ENCODE results near the gene CLSTN1.
"Not testable (repeated sequence)": the region's sequence is repeated elsewhere in the genome, so short reads cannot be mapped to it uniquely, and the experiment has no call there.

CLSTN1 gene

GRCh38 chr1:9729523-9729922, 94.2 kb downstream of the CLSTN1 start:
- DNase-seq (ENCODE audit: low spot score): no peak

DNA sequence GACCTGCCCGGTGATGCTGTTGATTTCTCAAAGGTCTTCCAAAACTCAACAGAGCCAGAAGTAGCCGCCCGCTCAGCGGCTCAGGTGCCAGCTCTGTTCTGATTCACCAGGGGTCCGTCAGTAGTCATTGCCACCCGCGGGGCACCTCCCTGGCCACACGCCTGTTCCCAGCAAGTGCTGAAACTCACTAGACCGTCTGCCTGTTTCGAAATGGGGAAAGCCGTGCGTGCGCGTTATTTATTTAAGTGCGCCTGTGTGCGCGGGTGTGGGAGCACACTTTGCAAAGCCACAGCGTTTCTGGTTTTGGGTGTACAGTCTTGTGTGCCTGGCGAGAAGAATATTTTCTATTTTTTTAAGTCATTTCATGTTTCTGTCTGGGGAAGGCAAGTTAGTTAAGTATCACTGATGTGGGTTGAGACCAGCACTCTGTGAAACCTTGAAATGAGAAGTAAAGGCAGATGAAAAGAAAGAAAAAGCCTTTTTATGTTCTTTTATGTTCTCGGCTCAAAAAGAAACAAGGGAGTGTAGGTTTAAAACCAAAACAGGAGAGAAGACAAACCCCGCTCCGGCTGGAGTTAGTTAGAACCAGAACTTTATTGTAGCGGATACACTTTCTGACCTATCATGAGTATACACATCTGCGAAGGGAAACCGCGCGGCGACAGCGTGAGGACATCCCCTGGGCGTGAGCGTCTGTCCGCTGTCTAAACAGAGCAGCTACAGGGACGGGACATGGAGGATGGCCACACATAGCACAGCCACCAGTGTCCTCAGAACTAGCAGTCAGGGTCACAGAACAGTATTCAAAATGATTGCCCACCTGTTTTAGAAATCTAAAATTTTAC, 95.1 kb downstream of the CLSTN1 start:
- DNase-seq (ENCODE audit: low spot score): no peak

DNA sequence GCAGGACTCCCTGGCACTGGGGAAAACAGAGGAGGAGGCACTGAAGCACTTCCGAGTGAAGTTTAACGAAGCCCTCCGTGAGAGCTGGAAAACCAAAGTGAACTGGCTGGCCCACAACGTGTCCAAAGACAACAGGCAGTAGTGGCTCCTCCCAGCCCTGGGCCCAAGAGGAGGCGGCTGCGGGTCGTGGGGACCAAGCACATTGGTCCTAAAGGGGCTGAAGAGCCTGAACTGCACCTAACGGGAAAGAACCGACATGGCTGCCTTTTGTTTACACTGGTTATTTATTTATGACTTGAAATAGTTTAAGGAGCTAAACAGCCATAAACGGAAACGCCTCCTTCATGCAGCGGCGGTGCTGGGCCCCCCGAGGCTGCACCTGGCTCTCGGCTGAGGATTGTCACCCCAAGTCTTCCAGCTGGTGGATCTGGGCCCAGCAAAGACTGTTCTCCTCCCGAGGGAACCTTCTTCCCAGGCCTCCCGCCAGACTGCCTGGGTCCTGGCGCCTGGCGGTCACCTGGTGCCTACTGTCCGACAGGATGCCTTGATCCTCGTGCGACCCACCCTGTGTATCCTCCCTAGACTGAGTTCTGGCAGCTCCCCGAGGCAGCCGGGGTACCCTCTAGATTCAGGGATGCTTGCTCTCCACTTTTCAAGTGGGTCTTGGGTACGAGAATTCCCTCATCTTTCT, 96.7 kb downstream of the CLSTN1 start:
- no peak for DNase-seq (ENCODE audit: low spot score)

DNA sequence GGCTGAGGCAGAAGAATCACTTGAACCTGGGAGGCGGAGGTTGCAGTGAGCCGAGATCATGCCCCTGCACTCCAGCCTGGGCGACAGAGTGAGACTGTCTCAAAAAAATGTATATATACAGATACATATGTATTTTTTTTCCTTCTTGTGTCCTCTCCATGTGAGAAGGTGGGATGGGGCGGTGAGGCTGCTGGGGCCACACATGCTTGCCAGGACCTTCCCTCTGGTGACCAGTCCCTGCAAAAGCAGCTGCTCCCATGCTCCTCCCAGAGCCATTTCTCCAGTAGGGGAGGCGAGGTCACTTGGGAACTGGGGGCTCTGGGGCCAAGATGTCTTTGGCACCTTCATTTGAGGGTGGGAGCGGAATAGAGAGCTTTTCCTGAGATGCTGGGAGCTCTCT, 97.4 kb downstream of the CLSTN1 start:
- no peak for DNase-seq (ENCODE audit: low spot score)

DNA sequence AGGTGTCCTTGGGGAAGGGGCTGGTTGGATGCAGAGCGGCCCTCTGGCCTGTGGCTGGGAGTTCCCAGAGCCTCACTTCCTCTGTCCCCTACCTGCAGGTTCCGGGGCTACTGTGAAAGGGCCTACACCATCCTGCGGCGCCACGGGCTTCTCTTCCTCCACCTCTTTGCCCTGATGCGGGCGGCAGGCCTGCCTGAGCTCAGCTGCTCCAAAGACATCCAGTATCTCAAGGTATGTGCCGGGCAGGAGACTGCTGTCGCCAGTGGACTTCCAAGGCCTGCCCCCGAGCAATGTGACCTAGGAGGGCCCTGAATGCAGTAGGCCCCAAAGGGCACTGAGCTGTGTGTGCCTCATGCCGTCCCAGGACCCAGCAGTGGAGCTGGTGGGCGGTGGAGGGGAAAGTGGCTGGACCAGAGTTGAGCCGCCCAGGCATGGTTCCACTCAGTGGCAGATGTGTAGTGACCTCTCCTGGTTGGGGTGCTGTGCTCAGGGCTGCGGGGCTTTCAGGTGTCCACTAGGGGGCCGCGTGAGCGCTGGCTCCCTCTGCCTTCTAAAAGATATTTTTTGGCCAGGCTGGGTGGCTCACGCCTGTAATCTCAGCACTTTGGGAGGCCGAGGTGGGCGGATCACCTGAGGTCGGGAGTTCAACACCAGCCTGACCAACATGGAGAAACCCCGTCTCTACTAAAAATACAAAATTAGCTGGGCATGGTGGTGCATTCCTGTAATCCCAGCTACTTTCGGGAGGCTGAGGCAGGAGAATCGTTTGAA, 98.9 kb downstream of the CLSTN1 start:
- DNase-seq (ENCODE audit: low spot score): peak; percentile 64

DNA sequence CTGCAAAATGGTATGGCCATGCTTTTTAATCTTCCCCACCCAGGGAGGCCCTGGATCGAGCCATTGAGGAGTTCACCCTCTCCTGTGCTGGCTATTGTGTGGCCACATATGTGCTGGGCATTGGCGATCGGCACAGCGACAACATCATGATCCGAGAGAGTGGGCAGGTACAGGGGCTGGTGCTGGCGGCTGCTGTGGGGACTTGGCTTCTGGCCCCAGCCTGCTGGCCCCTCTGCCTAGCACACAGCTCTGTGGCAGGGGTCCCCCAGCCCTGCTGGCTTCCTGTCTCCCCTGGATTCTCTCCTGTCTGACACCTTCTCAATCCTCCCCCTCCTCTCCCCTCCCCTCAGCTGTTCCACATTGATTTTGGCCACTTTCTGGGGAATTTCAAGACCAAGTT, 99.8 kb downstream of the CLSTN1 start:
- no peak for DNase-seq (ENCODE audit: low spot score)

DNA sequence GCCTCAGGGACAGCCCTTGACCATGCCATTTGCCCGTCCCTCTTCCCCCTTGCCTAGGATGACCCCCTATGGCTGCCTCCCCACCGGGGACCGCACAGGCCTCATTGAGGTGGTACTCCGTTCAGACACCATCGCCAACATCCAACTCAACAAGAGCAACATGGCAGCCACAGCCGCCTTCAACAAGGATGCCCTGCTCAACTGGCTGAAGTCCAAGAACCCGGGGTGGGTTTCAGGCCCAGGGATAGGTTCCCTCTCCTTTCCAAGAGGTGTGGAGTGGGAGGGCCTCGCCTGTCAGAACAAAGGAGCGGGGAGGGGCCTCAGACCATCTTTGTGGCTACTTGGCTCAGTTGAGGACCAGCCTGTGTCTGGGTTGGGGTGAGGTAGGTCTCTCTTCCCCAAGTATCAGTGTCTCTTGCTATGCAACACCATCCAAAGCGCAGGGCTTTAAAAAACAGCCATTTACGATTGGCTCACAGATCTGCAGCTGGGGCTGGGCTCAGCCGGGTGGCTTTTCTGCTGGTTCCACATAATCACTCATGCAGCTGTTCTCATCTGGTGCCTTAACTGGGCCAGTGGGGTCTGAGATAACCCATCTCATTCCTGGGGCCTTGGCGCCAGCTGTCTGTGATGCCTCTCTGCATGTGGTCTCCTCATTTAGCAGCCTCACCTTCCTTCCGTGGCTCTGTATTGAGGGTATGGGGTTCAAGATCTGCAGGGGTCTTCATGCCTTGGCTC, 100.5 kb downstream of the CLSTN1 start:
- no peak for DNase-seq (ENCODE audit: low spot score)

GRCh38 chr1:9722378-9722749, 101.4 kb downstream of the CLSTN1 start:
- DNase-seq (ENCODE audit: low spot score): no peak

DNA sequence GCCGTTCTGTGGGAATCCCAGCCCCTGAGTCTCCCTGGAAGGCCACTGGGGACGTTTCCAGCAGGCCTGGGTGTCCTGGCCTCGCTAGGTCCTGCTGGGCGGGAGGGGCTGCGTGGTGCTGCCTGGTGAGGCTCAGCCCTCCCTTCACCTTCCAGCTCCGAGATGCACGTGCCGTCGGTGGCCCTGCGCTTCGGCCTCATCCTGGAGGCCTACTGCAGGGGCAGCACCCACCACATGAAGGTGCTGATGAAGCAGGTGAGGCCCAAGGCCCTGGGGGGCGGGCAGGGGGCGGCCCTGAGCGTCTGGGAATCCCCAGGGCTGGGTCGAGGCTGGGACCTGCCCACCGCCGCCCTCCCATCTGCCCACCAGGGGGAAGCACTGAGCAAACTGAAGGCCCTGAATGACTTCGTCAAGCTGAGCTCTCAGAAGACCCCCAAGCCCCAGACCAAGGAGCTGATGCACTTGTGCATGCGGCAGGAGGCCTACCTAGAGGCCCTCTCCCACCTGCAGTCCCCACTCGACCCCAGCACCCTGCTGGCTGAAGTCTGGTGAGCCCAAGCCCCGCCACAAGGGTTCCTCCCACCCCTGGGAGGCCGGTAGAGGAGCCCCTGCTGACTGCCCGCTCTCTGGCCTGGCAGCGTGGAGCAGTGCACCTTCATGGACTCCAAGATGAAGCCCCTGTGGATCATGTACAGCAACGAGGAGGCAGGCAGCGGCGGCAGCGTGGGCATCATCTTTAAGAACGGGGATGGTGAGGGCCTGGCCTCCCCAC, 102.0 kb downstream of the CLSTN1 start:
- no peak for DNase-seq (ENCODE audit: low spot score)

GRCh38 chr1:9720785-9721605, 102.8 kb downstream of the CLSTN1 start:
- DNase-seq (ENCODE audit: low spot score): no peak

GRCh38 chr1:9719978-9720722, 103.6 kb downstream of the CLSTN1 start:
- DNase-seq (ENCODE audit: low spot score): no peak

DNA sequence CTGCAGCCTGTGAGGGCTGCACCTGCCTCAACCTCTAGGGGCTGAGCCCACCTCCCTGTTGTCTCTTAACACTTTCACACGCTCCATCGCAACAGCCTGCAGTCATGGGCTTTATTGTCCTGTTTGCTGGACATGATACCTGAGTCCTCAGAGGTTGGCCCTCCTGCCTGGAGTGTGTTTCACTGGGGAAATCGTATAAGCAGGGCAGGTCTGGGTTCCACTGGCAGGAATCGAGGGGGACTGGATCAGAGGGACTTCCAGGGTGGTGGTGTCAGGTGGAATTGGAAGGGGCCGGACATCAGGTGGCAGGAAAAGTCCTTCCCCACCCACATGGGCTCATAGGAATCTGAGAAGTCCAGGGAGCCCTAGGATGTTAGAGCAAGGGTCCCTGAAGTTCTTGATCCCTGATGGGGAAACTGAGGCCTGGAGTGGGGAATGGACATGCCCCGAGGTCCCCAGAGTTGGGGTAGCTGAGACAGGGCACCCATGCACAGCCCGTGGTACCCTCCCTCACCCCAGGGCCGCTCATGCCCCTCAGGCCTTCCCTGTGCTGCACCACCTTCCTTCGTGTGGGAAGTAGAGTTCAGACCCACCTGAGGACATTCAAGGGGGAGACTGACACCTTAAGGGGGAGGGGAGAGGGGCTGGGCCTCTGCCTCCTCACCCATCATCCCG, 105.6 kb downstream of the CLSTN1 start:
- DNase-seq (ENCODE audit: low spot score): no peak

GRCh38 chr1:9717193-9718005, 106.4 kb downstream of the CLSTN1 start:
- DNase-seq (ENCODE audit: low spot score): no peak

GRCh38 chr1:9716404-9717192, 107.2 kb downstream of the CLSTN1 start:
- DNase-seq (ENCODE audit: low spot score): no peak

GRCh38 chr1:9715536-9716226, 108.1 kb downstream of the CLSTN1 start:
- DNase-seq (ENCODE audit: low spot score): no peak

- DNase-seq (ENCODE audit: low spot score): no peak
Measured at GRCh38 chr1:9714257-9714718, 109.5 kb downstream of the CLSTN1 start.

DNA sequence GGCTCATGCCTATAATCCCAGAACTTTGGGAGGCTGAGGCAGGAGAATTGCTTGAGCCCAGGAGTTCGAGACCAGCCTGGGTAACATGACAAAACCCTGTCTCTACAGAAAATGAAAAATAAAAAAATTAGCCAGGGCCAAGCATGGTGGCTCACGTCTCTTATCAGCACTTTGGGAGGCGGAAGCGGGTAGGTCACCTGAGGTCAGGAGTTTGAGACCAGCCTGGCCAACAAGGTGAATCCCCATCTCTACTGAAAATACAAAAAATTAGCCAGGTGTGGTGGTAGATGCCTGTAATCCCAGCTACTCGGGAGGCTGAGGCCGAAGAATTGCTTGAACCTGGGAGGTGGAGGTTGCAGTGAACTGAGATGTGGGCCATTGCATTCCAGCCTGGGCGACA, 111.0 kb downstream of the CLSTN1 start:
- not testable (repeated sequence) for DNase-seq (ENCODE audit: low spot score)
